DOHH2 (cell line): ENCODE data around the gene ABCD1.

Source experiments
- CTCF ChIP-seq: fragments of 200-600 bp; sonication (generic); IDR thresholded peaks from one replicate; pipeline ENCODE4 v1.5.1; 2014; ENCODE audit warnings: antibody characterized with exemption, mild to moderate bottlenecking, low read depth, low read length; ENCODE audit not compliant: poor library complexity, severe bottlenecking
- EZH2phosphoT487 ChIP-seq: fragments of 200-600 bp; sonication (generic); IDR thresholded peaks from 2 replicates; pipeline ENCODE4 v1.6.1; 2017; ENCODE audit warnings: borderline replicate concordance, mild to moderate bottlenecking, antibody characterized with exemption, low read length, moderate library complexity, mixed read lengths

GRCh38 chrX:153755136-153755535, 30.5 kb downstream of the ABCD1 start:
- TF ChIP-seq CTCF (no peak), EZH2phosphoT487 (no peak)
